Measurements from ENCODE around the gene DYDC2. TPM values are rescaled to one million over a fixed set of nuclear protein-coding genes. Genes with fewer than 3 reads are reported as not detected.

The DYDC2 gene
- total RNA-seq, 2 donors from 2014 or later: 1.9 to 5.3 TPM

- Mint-ChIP-seq H3K36me3 (ENCODE audit: low read depth) (no peaks in the 10 kb centered on the region), H3K27ac (no peak overlapping the region), H3K4me1 (peaks cover 49% of the 10 kb centered on the region), H3K9me3 (no peaks in the 10 kb centered on the region), H3K27me3 (ENCODE audit: insufficient read depth) (peaks cover 4% of the 10 kb centered on the region), H3K4me3 (peak overlapping the region; percentile 79)
- peak overlapping the region; percentile 94 for H3K4me3 ChIP-seq (ENCODE audit: low read length)
- 4 to 30% methylated on average over 3 to 12 of the region's 12 CpGs for WGBS, 2 experiments (ENCODE audit: insufficient coverage in 1 of 2, insufficient read length in 1 of 2)
- no peak for TF ChIP-seq CTCF (conservative IDR thresholded peaks at IDR 0.05)
- H3K27ac ChIP-seq (ENCODE audit: low read depth, low read length): no peak overlapping the region
- H3K27me3 ChIP-seq (ENCODE audit: control insufficient read depth, insufficient read depth, low read length, poor library complexity, severe bottlenecking): no peaks in the 10 kb centered on the region
- no peak for DNase-seq
- H3K9me3 ChIP-seq (ENCODE audit: control insufficient read depth, low read length): no peaks in the 10 kb centered on the region
- peak overlapping the region; percentile 64 for H3K9ac ChIP-seq (ENCODE audit: extremely low read depth, low read length, poor library complexity, severe bottlenecking)
- peaks cover 15% of the 10 kb centered on the region for H3K4me1 ChIP-seq (ENCODE audit: control insufficient read depth, insufficient read depth, low read length)
- H3K36me3 ChIP-seq (ENCODE audit: control insufficient read depth, insufficient read depth, low read length): peaks cover 7% of the 10 kb centered on the region
Measured at GRCh38 chr10:80409121-80409520, 52.5 kb downstream of the DYDC2 start.

- Histone ChIP-seq H3K4me3 (ENCODE audit: low read length) (peak overlapping the region; percentile 94), H3K27me3 (ENCODE audit: control insufficient read depth, insufficient read depth, low read length, poor library complexity, severe bottlenecking) (no peaks in the 10 kb centered on the region), H3K9me3 (ENCODE audit: control insufficient read depth, low read length) (no peaks in the 10 kb centered on the region), H3K4me1 (ENCODE audit: control insufficient read depth, insufficient read depth, low read length) (peaks cover 21% of the 10 kb centered on the region), H3K36me3 (ENCODE audit: control insufficient read depth, insufficient read depth, low read length) (peaks cover 7% of the 10 kb centered on the region), H3K9ac (ENCODE audit: extremely low read depth, low read length, poor library complexity, severe bottlenecking) (no peak overlapping the region), H3K27ac (ENCODE audit: low read depth, low read length) (no peak overlapping the region)
- TF ChIP-seq CTCF (conservative IDR thresholded peaks at IDR 0.05): no peak
- peaks cover 59% of the 10 kb centered on the region for H3K4me1 Mint-ChIP-seq
- H3K36me3 Mint-ChIP-seq (ENCODE audit: low read depth): no peaks in the 10 kb centered on the region
- peak overlapping the region; percentile 79 for H3K4me3 Mint-ChIP-seq
- H3K27ac Mint-ChIP-seq: no peak overlapping the region
- WGBS, 2 experiments (ENCODE audit: insufficient coverage in 1 of 2, insufficient read length in 1 of 2): 89 to 96% methylated on average over 2 of the region's 2 CpGs
- H3K27me3 Mint-ChIP-seq (ENCODE audit: insufficient read depth): peaks cover 4% of the 10 kb centered on the region
- DNase-seq: no peak
- H3K9me3 Mint-ChIP-seq: no peaks in the 10 kb centered on the region
Measured at GRCh38 chr10:80410122-80410521, 53.5 kb downstream of the DYDC2 start.

GRCh38 chr10:80410578-80411145 lies 54.1 kb downstream of the DYDC2 start:
- H3K27ac Mint-ChIP-seq: no peak overlapping the region
- no peak for DNase-seq
- no peaks in the 10 kb centered on the region for H3K9me3 Mint-ChIP-seq
- no peak overlapping the region for H3K4me3 Mint-ChIP-seq
- peaks cover 62% of the 10 kb centered on the region for H3K4me1 Mint-ChIP-seq
- 94 to 100% methylated on average over 4 to 5 of the region's 5 CpGs for WGBS, 2 experiments (ENCODE audit: insufficient coverage in 1 of 2, insufficient read length in 1 of 2)
- H3K27me3 Mint-ChIP-seq (ENCODE audit: insufficient read depth): peaks cover 4% of the 10 kb centered on the region
- no peak for TF ChIP-seq CTCF (conservative IDR thresholded peaks at IDR 0.05)
- no peak overlapping the region for H3K9ac ChIP-seq (ENCODE audit: extremely low read depth, low read length, poor library complexity, severe bottlenecking)
- no peaks in the 10 kb centered on the region for H3K9me3 ChIP-seq (ENCODE audit: control insufficient read depth, low read length)
- H3K27me3 ChIP-seq (ENCODE audit: control insufficient read depth, insufficient read depth, low read length, poor library complexity, severe bottlenecking): no peaks in the 10 kb centered on the region
- peaks cover 21% of the 10 kb centered on the region for H3K4me1 ChIP-seq (ENCODE audit: control insufficient read depth, insufficient read depth, low read length)
- H3K27ac ChIP-seq (ENCODE audit: low read depth, low read length): no peak overlapping the region
- H3K4me3 ChIP-seq (ENCODE audit: low read length): peak overlapping the region; percentile 94
- peaks cover 7% of the 10 kb centered on the region for H3K36me3 ChIP-seq (ENCODE audit: control insufficient read depth, insufficient read depth, low read length)
- no peaks in the 10 kb centered on the region for H3K36me3 Mint-ChIP-seq (ENCODE audit: low read depth)
